ENCODE data around the gene ZFPM1.

The ZFPM1 gene

DNA sequence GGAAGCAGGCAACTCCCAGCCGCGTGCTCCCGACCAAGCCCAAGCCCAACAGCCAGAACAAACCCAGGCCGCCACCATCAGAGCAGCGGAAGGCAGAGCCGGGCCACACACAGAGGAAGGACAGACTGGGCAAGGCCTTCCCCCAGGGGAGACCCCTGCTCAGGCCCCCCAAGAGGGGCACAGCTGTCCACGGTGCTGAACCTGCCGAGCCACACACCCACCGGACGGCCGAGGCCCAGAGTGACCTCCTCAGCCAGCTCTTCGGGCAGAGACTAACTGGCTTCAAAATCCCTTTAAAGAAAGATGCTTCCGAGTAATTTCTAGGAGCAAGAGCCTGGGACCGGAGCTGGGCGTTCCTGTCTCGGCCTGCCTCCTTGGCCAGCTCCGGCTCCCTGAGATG lies 14.1 kb upstream of the ZFPM1 start:
- TF ChIP-seq, protein P1, sequence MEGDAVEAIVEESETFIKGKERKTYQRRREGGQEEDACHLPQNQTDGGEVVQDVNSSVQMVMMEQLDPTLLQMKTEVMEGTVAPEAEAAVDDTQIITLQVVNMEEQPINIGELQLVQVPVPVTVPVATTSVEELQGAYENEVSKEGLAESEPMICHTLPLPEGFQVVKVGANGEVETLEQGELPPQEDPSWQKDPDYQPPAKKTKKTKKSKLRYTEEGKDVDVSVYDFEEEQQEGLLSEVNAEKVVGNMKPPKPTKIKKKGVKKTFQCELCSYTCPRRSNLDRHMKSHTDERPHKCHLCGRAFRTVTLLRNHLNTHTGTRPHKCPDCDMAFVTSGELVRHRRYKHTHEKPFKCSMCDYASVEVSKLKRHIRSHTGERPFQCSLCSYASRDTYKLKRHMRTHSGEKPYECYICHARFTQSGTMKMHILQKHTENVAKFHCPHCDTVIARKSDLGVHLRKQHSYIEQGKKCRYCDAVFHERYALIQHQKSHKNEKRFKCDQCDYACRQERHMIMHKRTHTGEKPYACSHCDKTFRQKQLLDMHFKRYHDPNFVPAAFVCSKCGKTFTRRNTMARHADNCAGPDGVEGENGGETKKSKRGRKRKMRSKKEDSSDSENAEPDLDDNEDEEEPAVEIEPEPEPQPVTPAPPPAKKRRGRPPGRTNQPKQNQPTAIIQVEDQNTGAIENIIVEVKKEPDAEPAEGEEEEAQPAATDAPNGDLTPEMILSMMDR (IDR thresholded peaks at IDR 0.05): no peak
- Histone ChIP-seq H3K27ac (no peak overlapping the region), H3K4me3 (no peak overlapping the region)
- no peak for DNase-seq (ENCODE audit: low spot score)

DNA sequence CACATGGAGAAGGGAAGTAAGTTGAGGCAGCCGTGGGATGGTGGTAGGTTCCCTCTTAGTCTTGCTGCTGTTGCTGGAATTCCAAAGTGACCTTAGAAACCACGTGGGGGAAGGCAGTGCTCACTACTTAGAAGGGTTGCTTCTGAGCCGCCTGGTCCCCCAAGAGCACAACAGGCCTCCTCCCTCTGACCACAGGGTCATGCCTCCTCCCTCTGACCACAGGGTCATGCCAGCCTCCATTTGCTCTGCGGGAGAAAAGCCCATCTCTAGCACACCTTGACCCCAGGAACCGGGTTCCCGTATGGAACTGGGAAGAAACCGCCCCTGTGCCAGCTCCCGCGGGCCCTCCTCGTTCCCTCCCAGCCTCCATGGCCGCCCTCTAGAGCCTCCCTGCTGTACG lies 13.4 kb upstream of the ZFPM1 start:
- TF ChIP-seq, protein P1 (IDR thresholded peaks at IDR 0.05): no peak
- no peak for DNase-seq (ENCODE audit: low spot score)
- no peak overlapping the region for H3K4me3 ChIP-seq
- no peak overlapping the region for H3K27ac ChIP-seq

DNA sequence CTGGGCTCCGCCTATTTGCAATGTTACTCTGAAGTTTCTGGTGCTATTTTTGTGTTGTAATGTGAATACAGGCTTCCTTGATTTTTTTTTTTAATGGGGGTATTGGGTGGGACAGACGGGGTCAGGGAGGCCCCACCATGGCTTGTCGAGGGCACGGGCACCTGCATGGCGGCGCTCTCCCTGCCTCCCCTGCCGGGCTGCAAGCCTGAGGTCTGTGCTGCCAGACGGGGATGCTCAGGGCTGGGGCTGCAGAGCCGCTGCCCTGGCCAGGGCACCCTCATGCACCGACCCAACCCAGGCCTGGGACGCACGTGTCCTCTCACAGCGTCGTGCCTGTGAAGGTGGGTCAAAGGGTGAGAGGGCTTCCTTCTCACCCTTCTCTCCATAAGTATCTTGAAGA lies 13.0 kb upstream of the ZFPM1 start:
- TF ChIP-seq, protein P1 (IDR thresholded peaks at IDR 0.05): no peak
- H3K4me3 ChIP-seq: no peak overlapping the region
- no peak for DNase-seq (ENCODE audit: low spot score)
- H3K27ac ChIP-seq: no peak overlapping the region

DNA sequence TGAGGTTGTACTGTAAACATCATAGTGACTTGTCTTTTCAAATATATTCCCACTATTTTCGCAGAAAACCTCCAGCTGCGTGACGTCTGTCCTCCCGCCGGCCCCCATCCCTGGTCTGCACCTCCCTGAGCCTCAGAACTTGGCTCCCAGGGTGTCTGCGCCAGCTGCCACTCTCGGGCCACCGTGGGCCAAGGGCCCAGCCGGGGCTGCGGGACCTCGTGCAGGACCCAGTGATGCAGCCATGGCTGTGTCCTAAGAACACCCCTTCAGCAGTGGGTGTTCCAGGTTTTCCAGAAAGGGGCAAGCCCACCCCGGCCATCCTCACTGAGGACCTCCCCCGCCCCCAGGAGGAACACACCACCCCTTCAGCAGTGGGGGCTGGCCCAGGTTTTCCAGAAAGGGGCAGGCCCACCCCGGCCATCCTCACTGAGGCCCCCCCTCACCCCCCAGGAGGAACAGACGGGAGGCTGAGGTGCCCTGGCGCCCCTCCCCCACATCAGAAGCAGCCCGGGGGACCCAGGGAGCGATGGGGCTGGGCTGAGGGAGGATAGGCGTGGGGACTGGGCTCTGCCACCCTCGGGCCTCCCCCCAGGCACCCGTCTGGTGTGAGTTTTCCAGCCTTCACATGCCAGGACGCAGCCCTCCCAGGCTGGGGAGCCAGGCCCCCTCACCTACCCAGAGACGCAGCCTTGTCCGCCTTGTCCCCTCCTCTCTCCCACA lies 12.2 kb upstream of the ZFPM1 start:
- TF ChIP-seq, protein P1 (IDR thresholded peaks at IDR 0.05): no peak
- Histone ChIP-seq H3K4me3 (no peak overlapping the region), H3K27ac (no peak overlapping the region)
- DNase-seq (ENCODE audit: low spot score): no peak

DNA sequence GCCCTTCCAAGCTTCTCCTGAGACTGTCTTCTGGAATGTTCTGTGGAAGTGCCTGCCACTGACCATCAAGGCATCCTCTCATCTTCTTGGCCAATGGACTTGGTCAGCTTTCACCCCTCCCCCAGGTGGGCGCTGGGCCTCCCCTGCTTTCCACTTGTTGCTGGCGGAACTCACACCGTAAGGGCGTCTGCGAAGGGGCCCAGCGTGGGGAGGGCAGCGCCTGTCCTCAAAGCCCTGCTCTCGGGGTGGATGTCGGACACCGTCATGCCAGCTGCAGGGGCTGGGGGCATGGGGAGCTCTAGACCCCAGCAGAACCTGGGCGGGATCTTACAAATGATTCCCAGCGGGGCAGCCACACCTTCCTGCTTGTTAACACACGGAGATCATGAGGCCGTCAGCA lies 11.6 kb upstream of the ZFPM1 start:
- no peak for DNase-seq (ENCODE audit: low spot score)
- TF ChIP-seq, protein P1 (IDR thresholded peaks at IDR 0.05): no peak

DNA sequence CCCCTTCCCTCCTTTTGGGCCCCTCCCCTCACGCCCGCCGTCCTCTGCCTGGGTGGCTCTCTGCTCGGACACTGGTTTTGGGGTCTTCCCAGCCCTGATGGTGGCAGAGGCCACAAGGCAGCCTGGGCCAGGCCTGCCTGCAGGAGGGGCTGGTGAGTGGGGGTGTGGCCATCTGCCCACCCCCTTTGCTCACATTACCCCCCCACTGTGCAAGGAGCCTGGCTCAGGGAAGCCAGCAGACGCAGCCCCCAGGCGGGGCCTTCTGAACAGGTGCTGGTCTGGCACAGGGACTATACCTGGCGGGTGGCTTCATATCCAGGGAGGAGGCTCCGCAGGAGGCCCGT lies 10.7 kb upstream of the ZFPM1 start:
- Histone ChIP-seq H3K27ac (no peak overlapping the region), H3K4me3 (no peak overlapping the region)
- DNase-seq (ENCODE audit: low spot score): no peak
- TF ChIP-seq, protein P1 (IDR thresholded peaks at IDR 0.05): no peak

More for the DNA sequence above, 11.6 kb upstream of the ZFPM1 start:
- Histone ChIP-seq H3K4me3 (no peak overlapping the region), H3K27ac (no peak overlapping the region)

Data from coronary artery (tissue), 2 donors.